Mesothelial cell of epicardium (in vitro differentiated cells): ENCODE data around the gene TCIRG1. TPM values are rescaled to one million over a fixed set of nuclear protein-coding genes. Genes with fewer than 3 reads are reported as not detected.

ENCODE experiments used
- DNase-seq, 2 experiments: peaks; one replicate each; pipeline ENCODE4 v3.0.0; 2021; ENCODE audit warnings: low spot score in 2 of 2; ENCODE audit not compliant: unreplicated experiment in 2 of 2
- H3K27ac Mint-ChIP-seq: 2 replicates; pipeline ENCODE4 v1.8.0; 2021; ENCODE audit warnings: mixed read lengths
- H3K27me3 Mint-ChIP-seq: 2 replicates; pipeline ENCODE4 v1.8.0; 2021; ENCODE audit warnings: low read depth, mixed read lengths
- H3K36me3 Mint-ChIP-seq: 2 replicates; pipeline ENCODE4 v1.8.0; 2021; ENCODE audit warnings: mixed read lengths
- H3K4me1 Mint-ChIP-seq: 2 replicates; pipeline ENCODE4 v1.8.0; 2021; ENCODE audit warnings: mixed read lengths
- H3K4me3 Mint-ChIP-seq: 2 replicates; pipeline ENCODE4 v1.8.0; 2021; ENCODE audit warnings: mild to moderate bottlenecking, moderate library complexity, mixed read lengths
- H3K9me3 Mint-ChIP-seq: 2 replicates; pipeline ENCODE4 v1.8.0; 2021; ENCODE audit warnings: mixed read lengths
- total RNA-seq: library from RNA; stranded (reverse); gene quantifications from 3 replicates; pipeline ENCODE4 v1.2.1, GENCODE V29; 2021
- TF ChIP-seq, protein P1 (sequence below): fragments of 200-600 bp; sonication (generic); IDR thresholded peaks from one replicate; pipeline ENCODE4 v1.5.0; 2021; ENCODE audit warnings: antibody characterized with exemption; ENCODE audit not compliant: unreplicated experiment

Gene TCIRG1
- total RNA-seq, 1 donor from 2014 or later: 60.0 TPM

DNA sequence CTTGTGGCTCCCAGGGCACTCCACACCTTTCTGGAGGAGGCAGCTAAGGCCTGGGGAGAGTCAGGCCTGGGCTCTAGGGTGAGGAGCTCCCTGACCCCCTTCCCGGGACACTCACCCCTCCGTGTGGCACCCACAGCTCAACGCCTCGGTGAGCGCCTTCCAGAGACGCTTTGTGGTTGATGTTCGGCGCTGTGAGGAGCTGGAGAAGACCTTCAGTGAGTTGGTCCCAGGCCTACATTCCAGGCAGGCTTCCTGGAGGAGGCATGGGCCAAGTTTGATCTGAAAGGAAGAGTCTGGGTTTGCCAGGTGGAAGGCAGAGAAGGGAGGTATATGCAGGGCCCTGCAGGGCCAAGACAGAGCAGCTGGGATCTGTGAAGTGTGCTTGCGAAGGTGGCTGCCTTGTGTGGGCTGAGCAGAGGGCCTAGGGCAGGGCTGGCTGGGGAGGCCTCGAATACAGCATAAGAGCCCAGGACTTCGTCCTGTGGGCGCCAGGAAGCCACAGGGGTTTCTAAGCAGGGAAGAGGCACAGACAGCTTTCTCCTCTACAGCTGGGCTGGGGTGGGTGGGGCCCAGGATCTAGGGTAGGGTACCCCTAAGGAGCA lies 2.9 kb downstream of the TCIRG1 start:
- H3K4me1 Mint-ChIP-seq: peaks cover 8% of the 10 kb centered on the region
- no peaks in the 10 kb centered on the region for H3K36me3 Mint-ChIP-seq
- H3K27me3 Mint-ChIP-seq: no peaks in the 10 kb centered on the region
- DNase-seq: no peak
- no peaks in the 10 kb centered on the region for H3K9me3 Mint-ChIP-seq
- TF ChIP-seq, protein P1, sequence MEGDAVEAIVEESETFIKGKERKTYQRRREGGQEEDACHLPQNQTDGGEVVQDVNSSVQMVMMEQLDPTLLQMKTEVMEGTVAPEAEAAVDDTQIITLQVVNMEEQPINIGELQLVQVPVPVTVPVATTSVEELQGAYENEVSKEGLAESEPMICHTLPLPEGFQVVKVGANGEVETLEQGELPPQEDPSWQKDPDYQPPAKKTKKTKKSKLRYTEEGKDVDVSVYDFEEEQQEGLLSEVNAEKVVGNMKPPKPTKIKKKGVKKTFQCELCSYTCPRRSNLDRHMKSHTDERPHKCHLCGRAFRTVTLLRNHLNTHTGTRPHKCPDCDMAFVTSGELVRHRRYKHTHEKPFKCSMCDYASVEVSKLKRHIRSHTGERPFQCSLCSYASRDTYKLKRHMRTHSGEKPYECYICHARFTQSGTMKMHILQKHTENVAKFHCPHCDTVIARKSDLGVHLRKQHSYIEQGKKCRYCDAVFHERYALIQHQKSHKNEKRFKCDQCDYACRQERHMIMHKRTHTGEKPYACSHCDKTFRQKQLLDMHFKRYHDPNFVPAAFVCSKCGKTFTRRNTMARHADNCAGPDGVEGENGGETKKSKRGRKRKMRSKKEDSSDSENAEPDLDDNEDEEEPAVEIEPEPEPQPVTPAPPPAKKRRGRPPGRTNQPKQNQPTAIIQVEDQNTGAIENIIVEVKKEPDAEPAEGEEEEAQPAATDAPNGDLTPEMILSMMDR: no peak
- no peak overlapping the region for H3K4me3 Mint-ChIP-seq
- no peak overlapping the region for H3K27ac Mint-ChIP-seq

DNA sequence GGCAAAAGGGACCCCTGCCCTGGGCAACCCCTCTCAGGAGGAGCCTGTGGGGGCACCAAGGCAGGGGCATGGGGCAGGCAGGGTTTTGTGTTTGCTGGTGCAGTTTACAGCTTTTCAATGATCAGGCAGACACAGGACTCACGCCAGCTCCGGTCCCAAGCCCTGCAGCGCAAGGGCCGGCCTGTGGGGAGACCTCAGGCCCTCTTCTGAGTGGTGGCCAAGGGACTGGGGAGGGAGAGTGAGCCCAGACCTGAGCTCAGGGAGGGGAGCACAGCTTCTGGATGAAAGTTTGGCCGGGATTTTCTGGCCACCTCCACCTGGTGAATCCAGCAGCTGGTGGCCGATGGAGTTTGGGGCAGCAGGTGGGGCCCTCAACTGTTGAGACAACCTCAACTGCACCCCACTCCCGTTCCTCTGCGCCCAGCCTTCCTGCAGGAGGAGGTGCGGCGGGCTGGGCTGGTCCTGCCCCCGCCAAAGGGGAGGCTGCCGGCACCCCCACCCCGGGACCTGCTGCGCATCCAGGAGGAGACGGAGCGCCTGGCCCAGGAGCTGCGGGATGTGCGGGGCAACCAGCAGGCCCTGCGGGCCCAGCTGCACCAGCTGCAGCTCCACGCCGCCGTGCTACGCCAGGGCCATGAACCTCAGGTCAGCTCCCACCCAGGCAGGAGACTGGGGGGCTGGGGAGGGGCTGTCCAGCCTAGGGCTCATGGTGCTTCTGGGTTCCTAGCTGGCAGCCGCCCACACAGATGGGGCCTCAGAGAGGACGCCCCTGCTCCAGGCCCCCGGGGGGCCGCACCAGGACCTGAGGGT lies 3.6 kb downstream of the TCIRG1 start:
- Mint-ChIP-seq H3K27me3 (no peaks in the 10 kb centered on the region), H3K9me3 (no peaks in the 10 kb centered on the region), H3K27ac (no peak overlapping the region), H3K4me1 (peaks cover 8% of the 10 kb centered on the region), H3K4me3 (no peak overlapping the region), H3K36me3 (no peaks in the 10 kb centered on the region)
- no peak for DNase-seq
- TF ChIP-seq, protein P1: no peak

DNA sequence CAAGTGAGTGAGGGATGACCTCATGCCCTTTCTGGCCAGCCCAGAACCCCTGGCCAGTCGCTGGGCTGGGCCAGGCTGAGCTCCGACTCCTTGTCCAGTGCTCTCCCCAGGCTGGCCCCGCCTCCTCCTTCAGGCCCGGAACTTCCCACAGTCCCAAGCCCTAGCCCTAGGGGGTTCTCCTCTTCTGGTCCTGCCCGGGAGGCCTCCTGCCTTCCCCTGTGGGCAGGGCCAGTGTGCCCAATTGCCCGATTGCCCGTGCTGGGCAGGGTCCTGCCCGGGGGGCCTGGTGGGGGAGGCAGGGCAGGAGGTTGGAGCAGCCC lies 4.2 kb downstream of the TCIRG1 start:
- Mint-ChIP-seq H3K27ac (no peak overlapping the region), H3K27me3 (no peaks in the 10 kb centered on the region), H3K9me3 (no peaks in the 10 kb centered on the region), H3K4me3 (no peak overlapping the region), H3K36me3 (no peaks in the 10 kb centered on the region), H3K4me1 (peaks cover 8% of the 10 kb centered on the region)
- no peak for DNase-seq
- TF ChIP-seq, protein P1: no peak

DNA sequence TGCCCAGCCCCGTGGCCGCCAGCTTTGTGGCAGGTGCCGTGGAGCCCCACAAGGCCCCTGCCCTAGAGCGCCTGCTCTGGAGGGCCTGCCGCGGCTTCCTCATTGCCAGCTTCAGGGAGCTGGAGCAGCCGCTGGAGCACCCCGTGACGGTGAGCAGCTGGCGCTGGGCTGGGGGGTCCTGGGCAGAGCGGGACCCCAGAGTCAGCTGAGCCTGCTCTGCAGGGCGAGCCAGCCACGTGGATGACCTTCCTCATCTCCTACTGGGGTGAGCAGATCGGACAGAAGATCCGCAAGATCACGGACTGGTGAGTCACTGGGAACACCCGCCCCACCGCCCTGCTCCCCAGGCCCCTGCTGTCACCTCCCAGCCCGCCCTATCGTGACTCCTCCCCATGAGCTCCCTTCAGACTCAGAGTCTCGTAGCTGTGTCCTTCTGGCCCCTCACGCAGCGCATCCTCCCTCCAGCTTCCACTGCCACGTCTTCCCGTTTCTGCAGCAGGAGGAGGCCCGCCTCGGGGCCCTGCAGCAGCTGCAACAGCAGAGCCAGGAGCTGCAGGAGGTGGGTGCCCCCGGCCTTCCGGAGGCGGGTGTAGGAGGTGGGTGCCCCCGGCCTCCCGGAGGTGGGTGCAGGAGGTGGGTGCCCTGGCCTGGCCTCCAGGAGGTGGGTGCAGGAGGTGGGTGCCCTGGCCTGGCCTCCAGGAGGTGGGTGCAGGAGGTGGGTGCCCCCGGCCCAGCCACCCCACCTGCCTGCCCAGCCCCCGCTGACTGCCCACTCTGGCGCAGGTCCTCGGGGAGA lies 4.7 kb downstream of the TCIRG1 start:
- Mint-ChIP-seq H3K27ac (no peak overlapping the region), H3K4me3 (no peak overlapping the region), H3K36me3 (no peaks in the 10 kb centered on the region), H3K27me3 (no peaks in the 10 kb centered on the region), H3K9me3 (no peaks in the 10 kb centered on the region), H3K4me1 (peaks cover 8% of the 10 kb centered on the region)
- no peak for DNase-seq
- TF ChIP-seq, protein P1: no peak

DNA sequence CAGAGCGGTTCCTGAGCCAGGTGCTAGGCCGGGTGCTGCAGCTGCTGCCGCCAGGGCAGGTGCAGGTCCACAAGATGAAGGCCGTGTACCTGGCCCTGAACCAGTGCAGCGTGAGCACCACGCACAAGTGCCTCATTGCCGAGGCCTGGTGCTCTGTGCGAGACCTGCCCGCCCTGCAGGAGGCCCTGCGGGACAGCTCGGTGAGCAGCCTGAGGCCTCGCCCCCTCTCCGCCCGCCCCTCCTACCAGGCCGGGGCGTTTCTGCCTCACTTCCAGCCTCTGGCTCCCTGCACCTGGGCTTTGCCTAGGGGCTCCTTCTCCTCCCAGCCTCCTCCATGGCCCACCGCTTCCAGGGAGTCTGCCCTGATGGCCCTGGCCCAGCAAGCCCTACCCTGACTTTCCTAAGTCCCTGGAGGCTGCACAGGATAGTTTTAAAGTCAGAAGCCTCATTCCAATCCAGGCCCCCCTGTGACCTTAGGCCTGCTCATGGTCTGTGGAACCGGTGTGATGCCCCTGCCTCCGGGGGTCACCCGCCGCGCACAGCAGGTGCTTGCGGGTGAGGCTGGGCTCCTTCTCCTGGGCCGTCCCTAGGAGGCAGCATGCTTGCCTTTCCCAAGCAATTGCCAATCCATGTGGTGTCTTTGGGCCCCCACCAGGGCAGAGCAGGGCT lies 5.5 kb downstream of the TCIRG1 start:
- DNase-seq: no peak
- TF ChIP-seq, protein P1: no peak
- Mint-ChIP-seq H3K36me3 (no peaks in the 10 kb centered on the region), H3K27ac (no peak overlapping the region), H3K4me1 (peaks cover 8% of the 10 kb centered on the region), H3K4me3 (no peak overlapping the region), H3K9me3 (no peaks in the 10 kb centered on the region), H3K27me3 (no peaks in the 10 kb centered on the region)
